ENCODE data around the gene MX2.

- TF ChIP-seq, protein P1, sequence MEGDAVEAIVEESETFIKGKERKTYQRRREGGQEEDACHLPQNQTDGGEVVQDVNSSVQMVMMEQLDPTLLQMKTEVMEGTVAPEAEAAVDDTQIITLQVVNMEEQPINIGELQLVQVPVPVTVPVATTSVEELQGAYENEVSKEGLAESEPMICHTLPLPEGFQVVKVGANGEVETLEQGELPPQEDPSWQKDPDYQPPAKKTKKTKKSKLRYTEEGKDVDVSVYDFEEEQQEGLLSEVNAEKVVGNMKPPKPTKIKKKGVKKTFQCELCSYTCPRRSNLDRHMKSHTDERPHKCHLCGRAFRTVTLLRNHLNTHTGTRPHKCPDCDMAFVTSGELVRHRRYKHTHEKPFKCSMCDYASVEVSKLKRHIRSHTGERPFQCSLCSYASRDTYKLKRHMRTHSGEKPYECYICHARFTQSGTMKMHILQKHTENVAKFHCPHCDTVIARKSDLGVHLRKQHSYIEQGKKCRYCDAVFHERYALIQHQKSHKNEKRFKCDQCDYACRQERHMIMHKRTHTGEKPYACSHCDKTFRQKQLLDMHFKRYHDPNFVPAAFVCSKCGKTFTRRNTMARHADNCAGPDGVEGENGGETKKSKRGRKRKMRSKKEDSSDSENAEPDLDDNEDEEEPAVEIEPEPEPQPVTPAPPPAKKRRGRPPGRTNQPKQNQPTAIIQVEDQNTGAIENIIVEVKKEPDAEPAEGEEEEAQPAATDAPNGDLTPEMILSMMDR (IDR thresholded peaks at IDR 0.05; ENCODE audit: low read depth, low read length) = no peak
- no peak for TF ChIP-seq EZH2phosphoT487 (IDR thresholded peaks at IDR 0.05; ENCODE audit: low read depth)
Measured at GRCh38 chr21:41361786-41362604, at the start of gene MX2.
